ENCODE results near the gene DLG2.
A peak's percentile ranks its signal among the peaks of the same experiment; 100 is the strongest.

The DLG2 gene

GRCh38 chr11:84719935-84720577 is 907.1 kb downstream of the DLG2 start:
- peak; percentile 57 for DNase-seq

- peak; percentile 83 for DNase-seq
Observed at GRCh38 chr11:84714316-84714780, 912.8 kb downstream of the DLG2 start.

- DNase-seq: no peak
Observed at GRCh38 chr11:84691830-84692229, 935.3 kb downstream of the DLG2 start.

- no peak for DNase-seq
Observed at GRCh38 chr11:84687433-84687832, 939.7 kb downstream of the DLG2 start.

DNA sequence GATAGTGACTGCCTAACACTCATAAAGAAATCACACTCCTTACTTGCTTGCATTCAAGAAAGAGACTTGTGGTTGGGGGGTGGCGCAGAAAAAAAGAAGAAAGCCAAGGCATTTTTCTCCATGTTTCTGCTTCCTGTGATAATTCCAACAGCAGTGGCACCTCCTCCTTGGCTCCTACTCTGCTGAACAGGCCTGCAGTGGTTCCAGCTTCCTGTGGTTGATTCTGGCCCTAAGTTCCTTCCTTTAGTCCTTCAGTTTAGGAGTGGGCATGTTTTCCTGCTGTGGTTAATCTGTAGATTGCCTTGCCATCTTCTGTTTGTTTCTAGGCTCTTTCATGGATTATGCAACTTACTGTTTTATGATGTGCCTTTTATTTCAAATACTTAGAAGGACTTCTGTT is 940.4 kb downstream of the DLG2 start:
- DNase-seq: no peak

DNA sequence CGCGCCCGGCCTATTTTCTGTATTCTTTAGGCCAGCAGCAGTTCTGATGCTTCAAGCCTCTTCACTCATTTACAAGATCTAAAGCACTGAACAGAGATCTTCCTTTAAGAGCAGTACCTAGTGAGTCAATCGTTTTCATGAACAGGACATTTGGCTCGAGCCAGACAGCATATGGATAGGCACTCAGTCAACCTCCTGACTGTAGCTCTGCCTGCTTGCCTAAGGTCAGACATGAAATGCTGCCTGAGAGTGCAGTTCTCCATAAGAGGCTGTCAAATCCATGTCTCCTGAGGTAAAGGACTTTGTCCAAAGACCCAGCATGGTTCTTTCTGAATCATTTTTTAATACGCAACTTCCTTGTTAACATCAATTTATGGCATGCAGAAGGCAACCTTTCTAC is 941.2 kb downstream of the DLG2 start:
- DNase-seq: no peak

GRCh38 chr11:84685149-84685548 is 942.0 kb downstream of the DLG2 start:
- DNase-seq: no peak

GRCh38 chr11:84681456-84681855 is 945.7 kb downstream of the DLG2 start:
- no peak for DNase-seq

- DNase-seq: no peak
Observed at GRCh38 chr11:84675396-84676025, 951.6 kb downstream of the DLG2 start.

DNA sequence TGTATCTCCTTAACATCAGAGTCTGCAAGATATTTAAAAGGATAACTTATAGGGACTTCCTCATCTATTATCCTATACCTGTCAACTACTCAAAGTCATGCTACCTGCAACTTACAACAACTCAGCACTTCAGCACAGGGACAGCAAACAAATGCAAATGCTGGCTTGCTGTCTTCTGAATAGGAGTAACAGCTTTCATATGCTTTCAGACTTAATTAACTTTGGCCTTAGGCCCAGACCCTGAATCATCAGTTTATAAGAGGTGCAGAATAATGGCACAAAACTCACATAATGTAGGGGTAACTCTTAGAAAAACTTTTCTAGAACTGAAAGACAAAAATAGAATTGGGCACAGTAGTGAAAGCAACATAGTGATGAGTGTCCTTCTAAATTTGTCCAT is 953.4 kb downstream of the DLG2 start:
- no peak for DNase-seq

GRCh38 chr11:84671325-84671999 is 955.7 kb downstream of the DLG2 start:
- DNase-seq: no peak

DNA sequence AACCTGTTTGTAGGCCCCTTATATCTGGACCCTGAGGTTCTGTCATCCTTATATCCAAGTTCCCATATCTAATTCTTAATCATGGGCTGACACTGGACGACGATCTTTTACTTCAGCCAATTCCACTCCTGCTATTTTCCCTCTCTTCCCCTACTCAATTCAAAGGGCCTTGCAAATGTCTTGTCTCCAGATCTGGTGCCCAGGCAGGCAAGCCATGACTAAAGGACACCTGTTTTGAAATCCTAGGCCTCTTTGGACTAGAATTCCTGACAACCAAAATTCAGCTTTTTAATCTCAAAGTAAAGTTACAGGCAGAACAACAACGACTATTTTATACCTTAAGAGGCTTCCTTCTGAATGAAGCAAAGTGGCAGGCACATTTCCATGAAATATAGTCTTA is 963.4 kb downstream of the DLG2 start:
- no peak for DNase-seq

- DNase-seq: no peak
Observed at GRCh38 chr11:84660257-84660977, 966.7 kb downstream of the DLG2 start.

- DNase-seq: no peak
Observed at GRCh38 chr11:84655712-84656111, 971.4 kb downstream of the DLG2 start.

- DNase-seq: no peak
Observed at GRCh38 chr11:84648471-84648870, 978.7 kb downstream of the DLG2 start.

DNA sequence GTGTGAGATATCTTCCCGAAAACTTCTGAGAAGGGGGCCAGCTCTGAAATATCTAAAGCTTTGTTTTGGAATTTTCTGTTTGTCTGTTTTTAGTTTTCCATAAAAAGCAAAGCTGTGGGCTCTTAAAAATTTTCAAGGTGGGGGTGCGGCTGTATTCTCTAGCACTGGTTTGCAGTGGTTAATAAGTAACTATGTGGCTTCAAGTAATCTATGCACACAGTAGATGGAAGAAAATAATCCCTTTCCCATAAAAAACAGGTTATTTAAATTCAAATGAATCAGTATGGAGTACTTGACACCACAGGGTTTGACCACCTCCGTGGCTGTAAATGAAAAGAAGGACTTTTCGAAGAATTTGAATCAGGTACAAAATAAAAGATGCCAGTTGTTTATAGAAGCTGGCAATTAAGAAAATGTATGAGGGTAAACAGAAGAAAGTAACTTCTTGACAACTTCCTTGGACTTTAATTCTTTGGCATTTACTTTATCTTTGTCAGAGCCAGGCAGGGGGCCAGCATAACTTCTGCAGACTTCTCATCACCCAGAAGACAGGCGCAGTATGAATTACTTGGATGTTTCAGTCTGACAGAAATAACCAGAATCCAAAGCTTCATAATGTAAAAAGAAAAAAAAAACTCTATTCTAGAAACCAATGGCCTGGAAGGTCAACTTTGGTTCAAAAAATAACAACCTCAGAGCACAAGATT is 981.0 kb downstream of the DLG2 start:
- no peak for DNase-seq

DNA sequence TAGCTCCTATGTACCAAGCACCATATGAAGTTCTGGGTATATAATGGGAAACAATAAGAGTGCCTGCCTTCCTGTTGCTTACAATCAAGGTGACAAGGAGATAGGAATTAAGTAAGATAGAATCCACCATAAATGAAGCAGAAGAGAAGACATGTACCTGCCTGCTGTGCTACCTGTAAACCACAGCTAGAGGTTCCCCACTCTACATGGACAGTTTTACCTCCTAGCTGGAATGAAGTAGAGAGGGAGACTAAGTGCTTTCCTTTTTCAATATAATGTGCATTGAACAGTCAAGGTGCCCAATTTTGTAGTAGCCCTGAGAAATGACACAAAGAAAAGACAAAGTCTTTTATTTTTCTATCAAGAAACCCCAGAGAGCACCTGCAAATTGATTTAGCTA is 984.6 kb downstream of the DLG2 start:
- DNase-seq: no peak

GRCh38 chr11:84634309-84634708 is 992.8 kb downstream of the DLG2 start:
- DNase-seq: no peak

- DNase-seq: no peak
Observed at GRCh38 chr11:84628871-84629620, 998.1 kb downstream of the DLG2 start.

- DNase-seq: no peak
Observed at GRCh38 chr11:84626256-84626655, 1000.9 kb downstream of the DLG2 start.

GRCh38 chr11:84612645-84613044 is 1014.5 kb downstream of the DLG2 start:
- DNase-seq: no peak

GRCh38 chr11:84608837-84609196 is 1018.3 kb downstream of the DLG2 start:
- no peak for DNase-seq

All from islet precursor cell (in vitro differentiated cells).